Myocyte (in vitro differentiated cells): ENCODE results near the gene C2orf72. TPM values are rescaled to one million over a fixed set of nuclear protein-coding genes. Genes with fewer than 3 reads are reported as not detected.

Experiments used
- DNase-seq: peaks from one replicate; pipeline ENCODE4 v3.0.0-alpha.2; 2012; ENCODE audit warnings: low read depth
- total RNA-seq: library from RNA; depleted of rRNA; stranded (reverse); fragments of >200 nt; gene quantifications from 2 replicates; pipeline ENCODE4 v1.2.3, GENCODE V29; 2014

Gene C2orf72
- total RNA-seq, 1 donor from 2014 or later, result not detected

GRCh38 chr2:231041061-231041689, 3.9 kb downstream of the C2orf72 start:
- DNase-seq, result no peak

DNA sequence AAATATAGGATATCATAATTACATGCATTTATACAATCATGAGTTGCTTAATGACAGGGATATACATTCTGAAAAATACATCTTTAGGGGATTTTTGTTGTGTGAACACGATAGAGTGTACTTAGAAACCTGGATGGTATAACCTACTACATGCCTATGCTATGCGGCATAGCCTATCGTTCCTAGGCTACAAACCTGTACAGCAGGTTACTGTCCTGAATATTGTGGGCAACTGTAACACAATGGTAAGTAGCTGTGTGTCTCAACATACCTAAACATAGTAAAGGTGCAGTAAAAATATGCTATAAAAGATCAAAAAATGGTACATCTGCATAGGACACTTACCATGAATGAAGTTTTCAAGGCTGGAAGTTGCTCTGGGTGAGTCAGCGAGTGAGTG, 6.5 kb downstream of the C2orf72 start:
- no peak for DNase-seq

DNA sequence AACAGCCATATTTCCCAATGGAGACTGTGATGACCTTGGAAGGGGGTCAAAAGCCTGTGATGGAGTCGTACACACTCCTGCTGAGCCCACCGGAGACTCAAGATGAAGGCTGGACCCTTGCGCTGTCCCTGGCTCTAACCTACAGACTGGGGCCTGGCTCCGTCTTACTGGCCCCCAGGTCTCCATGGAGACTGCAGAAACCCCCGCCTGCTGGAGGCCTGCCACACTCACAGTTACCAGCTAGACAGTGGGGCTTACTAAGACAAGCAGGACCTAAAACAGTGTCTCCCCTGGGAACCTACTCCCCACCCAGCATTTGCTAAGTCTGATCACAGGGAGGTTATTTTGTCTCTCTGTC, 9.6 kb downstream of the C2orf72 start:
- DNase-seq, result no peak

- DNase-seq, result no peak
Measured at GRCh38 chr2:231047274-231047922, 10.1 kb downstream of the C2orf72 start.

GRCh38 chr2:231047923-231048915, 10.9 kb downstream of the C2orf72 start:
- no peak for DNase-seq

DNA sequence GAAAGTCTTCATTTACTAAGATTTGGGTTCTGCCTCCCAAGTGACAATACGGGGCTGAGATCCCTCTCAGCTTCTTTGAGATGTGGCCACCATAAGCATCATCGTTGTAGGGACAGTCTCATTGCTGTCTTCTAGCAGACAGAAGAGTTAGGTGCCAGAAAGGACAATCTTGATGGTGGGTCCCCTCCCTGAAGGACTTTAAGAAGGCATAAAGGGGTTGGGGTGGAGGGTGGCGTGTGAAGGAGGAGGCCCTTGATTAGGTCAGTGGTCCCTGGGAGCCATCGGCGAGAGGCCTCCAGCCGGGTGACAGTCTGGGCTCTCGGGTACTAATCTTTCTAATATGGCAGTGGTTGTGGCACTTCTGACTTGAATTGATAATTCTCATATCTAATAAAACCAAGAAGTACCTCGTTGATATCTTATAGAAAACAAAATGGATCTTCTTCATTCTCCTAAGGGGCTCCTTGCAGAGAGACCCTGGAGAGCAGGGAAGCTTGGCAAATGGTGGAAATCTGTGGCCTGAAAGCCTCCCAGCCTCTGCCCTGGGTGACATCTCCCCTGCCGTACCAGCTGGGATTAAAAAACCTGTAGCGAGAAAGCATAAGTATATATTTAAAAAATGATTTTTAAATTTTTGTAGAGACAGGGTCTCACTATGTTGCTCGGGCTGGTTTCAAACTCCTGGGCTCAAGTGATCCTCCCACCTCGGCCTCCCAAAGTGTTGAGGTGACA, 12.1 kb downstream of the C2orf72 start:
- no peak for DNase-seq

- no peak for DNase-seq
Measured at GRCh38 chr2:231050018-231050901, 12.9 kb downstream of the C2orf72 start.

GRCh38 chr2:231051116-231051515, 13.8 kb downstream of the C2orf72 start:
- no peak for DNase-seq

GRCh38 chr2:231052494-231053451, 15.4 kb downstream of the C2orf72 start:
- peak; percentile 84 for DNase-seq

GRCh38 chr2:231053846-231054245, 16.5 kb downstream of the C2orf72 start:
- no peak for DNase-seq

DNA sequence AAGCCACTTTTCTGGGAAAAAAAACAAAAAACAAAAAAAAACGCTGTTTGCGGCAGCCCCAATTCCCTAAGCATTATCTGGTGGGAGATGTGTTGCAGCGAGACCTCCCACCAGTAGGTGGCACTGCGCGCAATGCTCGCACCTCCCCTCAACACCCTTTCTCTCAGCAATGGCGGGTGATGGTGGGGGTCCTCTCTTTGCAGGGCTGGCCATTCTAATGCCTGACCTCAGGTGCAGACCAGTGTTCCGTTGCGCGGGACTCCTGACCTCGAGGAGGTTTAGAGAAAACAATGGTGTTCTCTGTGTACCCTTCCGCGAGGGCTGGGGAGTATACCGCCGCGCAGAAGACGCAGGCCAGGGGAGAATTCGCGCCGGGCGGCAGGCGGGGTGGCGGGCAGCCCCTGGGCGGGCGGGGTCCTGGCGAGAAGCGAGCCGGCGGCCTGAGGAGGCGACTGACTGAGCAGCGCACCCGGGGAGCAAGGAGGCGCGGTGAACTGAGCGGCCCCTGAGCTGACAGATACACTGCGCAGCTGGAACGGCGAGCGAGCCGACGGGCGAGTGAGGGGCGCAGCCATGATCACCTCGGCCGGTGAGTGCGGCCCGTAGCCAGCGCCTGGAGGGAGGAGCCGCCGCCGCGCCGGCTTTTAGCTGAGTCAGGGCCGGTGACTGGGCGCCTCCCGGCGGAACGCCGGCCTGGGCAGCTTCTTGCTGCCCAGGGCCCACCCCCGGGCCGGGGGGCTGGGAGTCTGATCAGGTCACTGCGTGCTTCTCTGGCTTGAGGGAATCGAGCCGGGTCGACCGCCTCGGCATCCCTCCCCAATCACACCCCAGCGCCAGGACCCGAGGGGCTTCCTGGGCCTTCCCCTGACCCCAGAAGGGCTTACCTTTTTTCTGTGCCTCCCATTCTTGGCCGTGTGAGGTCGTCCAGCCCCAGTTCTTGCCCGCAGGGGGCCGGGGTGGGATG, 19.4 kb downstream of the C2orf72 start, which contains the start of gene PSMD1:
PSMD1 (plus strand) TSS at position 415 of the 964 bp plus-strand sequence; CDS start at position 574, 159 bp downstream.
- peak; percentile 94 for DNase-seq

- DNase-seq, result no peak
Measured at GRCh38 chr2:231057590-231057989, 20.3 kb downstream of the C2orf72 start.

GRCh38 chr2:231058761-231059550, 21.6 kb downstream of the C2orf72 start:
- DNase-seq, result no peak

DNA sequence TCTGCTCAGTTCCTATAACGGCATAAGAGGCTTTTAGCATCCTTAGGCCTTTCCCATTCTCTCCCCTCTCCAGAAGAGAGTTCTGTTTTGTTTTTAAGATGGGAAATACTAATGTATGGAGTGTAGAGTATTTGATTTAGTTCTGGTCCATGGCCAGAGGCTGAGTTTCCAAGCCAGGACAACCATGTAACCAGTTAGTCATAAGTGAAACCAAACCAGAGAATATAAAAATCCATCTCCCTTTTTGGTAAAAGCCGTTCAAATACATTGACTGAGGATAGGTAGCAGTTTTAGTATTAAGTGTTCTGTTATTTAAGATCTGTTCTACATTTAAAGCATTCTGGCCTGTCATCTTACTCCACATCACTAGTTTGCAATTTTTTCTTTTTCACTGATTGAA, 22.4 kb downstream of the C2orf72 start:
- no peak for DNase-seq

GRCh38 chr2:231062776-231063175, 25.5 kb downstream of the C2orf72 start:
- no peak for DNase-seq

DNA sequence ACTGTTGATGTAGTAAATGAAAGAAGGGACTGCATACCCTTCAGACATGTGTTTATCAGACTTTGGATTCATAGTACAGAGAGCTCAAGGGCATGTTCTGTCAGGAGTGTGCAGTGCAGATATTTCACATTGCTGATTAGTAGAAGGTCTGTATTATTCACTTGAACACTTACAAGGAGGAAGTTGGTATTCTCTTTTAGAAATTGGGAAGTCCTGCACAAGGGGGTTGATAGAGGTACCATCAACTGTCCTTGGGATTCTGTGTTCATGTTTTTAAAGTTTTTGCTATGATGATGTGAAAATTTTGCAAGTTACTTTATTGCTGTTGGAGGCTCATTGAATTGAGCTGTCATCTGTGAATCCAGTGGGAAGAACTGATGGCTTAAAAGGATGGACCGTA, 26.0 kb downstream of the C2orf72 start:
- no peak for DNase-seq

GRCh38 chr2:231065966-231066365, 28.6 kb downstream of the C2orf72 start:
- no peak for DNase-seq
